HG02885 (cell line): ENCODE data around the gene NTRK2.

Experiments
- ATAC-seq: cut with Tn5 transposase; IDR thresholded peaks from one replicate; pipeline ENCODE4 v1.9.1; 2021; ENCODE audit warnings: mild to moderate bottlenecking; ENCODE audit not compliant: unreplicated experiment, poor library complexity

The NTRK2 gene

GRCh38 chr9:84722388-84722989 lies 53.0 kb downstream of the NTRK2 start:
- ATAC-seq = no peak

GRCh38 chr9:84723426-84723825 lies 53.9 kb downstream of the NTRK2 start:
- ATAC-seq = no peak

GRCh38 chr9:84731696-84732095 lies 62.2 kb downstream of the NTRK2 start:
- no peak for ATAC-seq

- no peak for ATAC-seq
These were observed 66.6 kb downstream of the NTRK2 start for GRCh38 chr9:84736081-84736480.

- ATAC-seq = no peak
These were observed 67.0 kb downstream of the NTRK2 start for GRCh38 chr9:84736536-84736935.

GRCh38 chr9:84738353-84738752 lies 68.8 kb downstream of the NTRK2 start:
- ATAC-seq = no peak

- ATAC-seq = no peak
These were observed 72.7 kb downstream of the NTRK2 start for GRCh38 chr9:84742261-84742660.

- ATAC-seq = peak; percentile 66
These were observed 74.7 kb downstream of the NTRK2 start for GRCh38 chr9:84744195-84744594.

- no peak for ATAC-seq
These were observed 75.2 kb downstream of the NTRK2 start for GRCh38 chr9:84744726-84745125.

GRCh38 chr9:84748112-84748511 lies 78.6 kb downstream of the NTRK2 start:
- peak; percentile 56 for ATAC-seq

GRCh38 chr9:84750152-84750865 lies 80.8 kb downstream of the NTRK2 start:
- no peak for ATAC-seq

GRCh38 chr9:84751921-84752320 lies 82.4 kb downstream of the NTRK2 start:
- ATAC-seq = no peak

- ATAC-seq = peak; percentile 41
These were observed 84.9 kb downstream of the NTRK2 start for GRCh38 chr9:84754461-84754860.

GRCh38 chr9:84754881-84755280 lies 85.4 kb downstream of the NTRK2 start:
- ATAC-seq = peak; percentile 17

GRCh38 chr9:84755380-84755779 lies 85.9 kb downstream of the NTRK2 start:
- no peak for ATAC-seq

GRCh38 chr9:84756171-84756570 lies 86.6 kb downstream of the NTRK2 start:
- ATAC-seq = no peak

GRCh38 chr9:84756731-84757130 lies 87.2 kb downstream of the NTRK2 start:
- no peak for ATAC-seq

GRCh38 chr9:84758817-84759216 lies 89.3 kb downstream of the NTRK2 start:
- no peak for ATAC-seq

GRCh38 chr9:84759300-84759750 lies 89.8 kb downstream of the NTRK2 start:
- peak; percentile 73 for ATAC-seq

GRCh38 chr9:84759804-84760203 lies 90.3 kb downstream of the NTRK2 start:
- ATAC-seq = no peak

- peak; percentile 41 for ATAC-seq
These were observed 91.7 kb downstream of the NTRK2 start for GRCh38 chr9:84761137-84761808.
